HUDEP-2 (cell line): Measurements from ENCODE around the gene LRSAM1.

ENCODE experiments used
- DNase-seq, 76 experiments: peaks; one replicate each; lab custom pipeline; 2025; ENCODE audit not compliant: unreplicated experiment in 76 of 76; lab: John Stamatoyannopoulos, UW

LRSAM1 gene

DNA sequence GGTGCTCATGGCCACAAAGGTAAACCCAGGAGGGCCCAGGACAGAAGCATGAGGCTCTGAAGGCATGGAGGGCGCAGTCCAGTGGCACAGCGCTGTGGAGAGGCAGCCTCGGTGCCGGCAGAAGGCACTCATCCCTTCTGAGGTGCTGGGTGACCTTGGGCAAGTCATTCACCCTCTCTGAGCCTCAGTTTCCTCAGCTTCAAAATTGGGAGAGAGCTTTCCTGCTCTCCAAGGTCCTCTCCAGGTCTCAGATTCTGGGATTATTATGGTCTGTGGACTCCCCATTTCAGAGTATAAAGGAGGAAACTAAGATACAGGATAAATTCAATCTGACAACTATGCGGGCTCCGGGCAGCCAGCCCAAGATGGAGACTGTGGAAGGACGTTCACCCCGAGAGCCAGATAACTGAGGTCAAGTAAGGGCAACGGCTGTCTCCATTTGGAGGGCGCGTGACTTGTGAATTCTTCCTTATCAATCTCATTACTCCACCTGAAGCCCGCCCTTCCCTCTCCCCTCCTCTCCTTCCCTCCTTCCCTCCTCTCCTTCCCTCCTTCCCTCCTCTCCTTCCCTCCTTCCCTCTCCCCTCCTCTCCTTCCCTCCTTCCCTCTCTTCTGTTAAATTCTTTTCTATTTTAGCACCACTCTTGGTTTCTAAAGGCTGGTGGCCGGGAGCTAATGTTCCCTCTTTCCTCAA is 58.1 kb downstream of the LRSAM1 start:
- DNase-seq = peak in 63 of 76 experiments; percentile 12 to 81 (median 44)

DNA sequence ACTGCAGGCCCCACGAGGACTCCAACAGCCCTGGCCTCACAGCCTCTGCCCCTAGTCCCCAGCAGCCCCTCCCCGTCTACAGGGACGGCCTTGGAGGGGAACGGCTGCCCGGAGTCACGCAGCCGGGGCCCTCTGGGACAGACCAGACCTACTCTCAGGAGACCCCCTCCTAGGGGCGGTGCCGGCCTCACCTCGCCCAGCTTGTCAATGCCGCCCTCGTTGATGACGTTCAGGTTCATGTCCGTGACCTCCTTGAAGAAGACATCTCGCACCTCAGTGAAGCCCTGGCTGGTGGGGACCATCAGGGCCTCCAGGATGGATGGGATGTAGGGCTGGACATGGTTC is 58.6 kb downstream of the LRSAM1 start:
- DNase-seq = no peak

DNA sequence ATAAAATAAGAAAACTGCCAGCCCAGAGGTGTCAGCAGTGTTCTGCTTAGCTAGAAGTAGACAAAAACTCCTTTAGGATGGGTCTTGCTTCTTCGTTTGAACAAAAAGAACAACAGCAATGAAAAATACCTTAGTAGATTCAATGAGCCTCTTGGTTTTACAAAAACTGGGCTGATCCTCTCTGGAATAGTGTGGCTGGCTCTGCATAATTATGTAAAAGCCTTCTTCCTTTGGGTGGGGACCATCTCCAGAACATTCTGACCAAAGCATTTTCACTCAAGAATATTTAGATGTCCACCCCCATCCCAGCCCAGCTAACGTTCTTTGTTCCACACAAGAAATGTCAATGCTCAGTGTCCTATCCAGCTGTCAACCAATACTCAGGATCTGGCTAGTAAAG is 63.2 kb downstream of the LRSAM1 start:
- no peak for DNase-seq

DNA sequence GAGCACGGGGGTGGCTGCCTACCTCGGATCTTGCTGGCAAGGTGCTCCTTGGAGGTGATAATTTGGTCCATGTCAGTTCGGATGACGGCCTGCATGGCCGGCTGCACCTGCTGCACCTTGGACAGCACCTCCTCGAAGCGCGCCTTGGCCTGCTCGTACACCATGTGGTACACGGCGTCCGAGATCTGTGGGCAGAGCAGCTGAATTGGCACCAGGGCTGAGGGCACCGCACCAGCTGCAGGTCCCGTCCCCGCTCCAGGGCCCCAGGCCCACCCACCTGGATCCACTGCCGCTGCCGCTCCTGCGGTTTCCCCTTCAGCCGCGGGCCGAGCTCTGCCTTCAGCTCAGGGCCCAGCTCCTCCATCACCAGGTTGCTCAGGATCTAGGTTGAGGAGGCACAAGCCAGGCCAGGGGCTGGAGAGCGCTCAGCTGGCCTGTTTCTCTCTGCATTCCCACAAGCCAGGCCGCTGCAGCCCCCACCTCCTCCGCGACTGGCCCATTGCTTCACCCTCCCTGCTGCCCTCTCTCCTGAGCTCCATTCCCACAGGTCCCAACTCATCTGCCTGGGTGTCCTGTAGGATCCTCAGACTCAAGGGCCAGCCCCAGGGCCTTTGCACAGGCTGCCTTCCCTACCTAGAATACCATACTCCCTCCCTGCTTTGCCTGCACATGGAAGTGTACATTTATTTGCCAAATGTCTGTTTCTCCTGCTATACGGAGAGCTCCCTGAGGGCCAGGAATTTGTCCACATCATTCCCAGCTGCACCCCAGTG is 65.7 kb downstream of the LRSAM1 start:
- no peak for DNase-seq

DNA sequence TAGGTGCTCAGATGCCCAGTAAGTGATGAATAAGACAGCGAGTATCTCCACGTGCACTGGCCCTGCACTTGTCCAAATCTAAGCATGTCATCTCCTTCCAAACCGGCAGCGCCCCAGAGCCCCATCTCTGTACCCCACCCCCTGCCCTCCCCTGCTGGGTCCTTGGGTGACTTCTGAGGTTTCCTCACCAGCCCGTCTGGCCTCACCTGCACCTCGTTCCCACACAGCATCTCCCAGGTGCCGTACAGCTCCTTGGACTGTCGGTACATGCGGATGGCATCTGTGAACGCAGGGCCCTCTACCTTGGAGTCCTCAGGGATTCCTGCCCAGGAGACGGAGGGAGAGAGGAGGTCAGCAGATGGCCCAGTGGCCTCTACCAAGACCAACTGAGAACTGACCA is 66.3 kb downstream of the LRSAM1 start:
- no peak for DNase-seq

DNA sequence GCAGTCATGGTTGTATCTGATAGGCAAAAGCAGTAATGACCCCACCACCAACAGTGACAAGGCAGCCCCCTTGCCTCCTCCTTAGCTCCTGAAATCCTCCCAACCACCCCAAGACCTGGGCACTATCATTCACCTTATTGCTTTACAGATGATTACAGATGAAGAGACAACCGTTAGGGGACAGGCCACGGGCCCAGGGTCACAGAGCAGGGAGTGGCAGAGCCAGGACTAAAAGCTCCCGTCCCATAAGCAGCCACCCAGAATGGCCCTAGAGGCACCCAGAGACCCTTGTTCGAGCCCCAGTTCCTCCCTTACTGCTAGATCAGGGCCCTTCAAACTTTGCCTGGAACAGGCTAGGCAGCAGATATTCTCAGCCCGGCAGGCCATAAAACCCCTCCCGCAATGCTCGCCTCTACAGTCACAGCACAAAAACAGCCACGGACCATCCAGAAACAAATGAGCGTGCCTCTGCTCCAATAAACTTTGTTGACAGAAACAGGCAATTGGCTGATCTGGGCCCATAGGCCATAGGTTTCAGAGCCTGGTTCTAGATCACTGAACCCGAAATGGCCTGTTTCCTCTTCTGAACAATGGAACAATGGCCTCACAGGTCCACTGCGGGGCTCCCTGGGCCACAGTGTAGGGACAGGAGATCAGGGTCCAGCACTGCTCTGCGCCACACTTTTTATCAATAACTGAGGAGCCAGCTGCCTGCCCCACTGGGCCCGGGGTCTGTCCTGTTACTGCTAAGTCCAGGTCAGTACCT is 67.0 kb downstream of the LRSAM1 start:
- DNase-seq = no peak

DNA sequence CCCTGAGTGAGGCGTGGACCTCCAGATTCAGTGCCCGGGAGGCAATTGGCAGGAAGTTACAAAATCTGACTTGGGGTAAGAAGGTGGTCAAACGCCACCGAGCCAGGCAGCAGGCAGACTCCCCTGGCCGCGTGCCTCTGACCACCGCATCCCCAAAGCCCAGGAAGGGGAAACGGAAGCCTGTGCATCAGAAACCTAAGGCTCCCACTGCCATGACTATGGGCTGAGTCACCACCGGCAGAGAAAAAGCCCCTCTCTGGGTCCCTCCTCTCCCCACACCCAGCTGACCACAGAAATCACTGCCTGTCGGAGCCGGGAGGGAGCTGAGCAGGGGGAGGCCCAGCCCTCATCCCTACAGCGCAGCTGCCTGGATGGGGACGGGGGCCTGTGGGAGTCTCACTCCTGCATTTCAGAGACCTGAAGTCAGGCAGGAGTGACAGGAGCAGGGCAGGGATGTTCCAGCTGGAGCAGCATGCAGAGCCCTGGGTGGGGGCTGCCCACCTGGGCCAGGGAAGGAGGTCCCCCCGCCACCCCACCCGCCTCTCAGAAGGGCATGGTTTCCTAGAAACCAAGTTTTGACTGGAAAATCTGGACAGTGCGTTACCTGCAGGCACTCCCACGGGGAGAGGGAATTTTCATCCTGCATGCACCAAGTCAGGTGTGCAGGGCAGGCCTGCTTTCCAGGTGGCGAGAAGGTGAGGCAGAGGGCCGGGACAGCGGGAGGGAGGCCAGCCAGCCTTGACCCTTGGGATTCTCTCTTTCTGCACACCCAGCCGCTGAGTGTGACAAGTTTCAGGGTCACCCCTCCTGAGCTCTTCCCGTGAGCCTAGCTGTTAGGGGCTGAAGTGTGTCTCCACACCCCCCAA is 68.2 kb downstream of the LRSAM1 start:
- no peak for DNase-seq

DNA sequence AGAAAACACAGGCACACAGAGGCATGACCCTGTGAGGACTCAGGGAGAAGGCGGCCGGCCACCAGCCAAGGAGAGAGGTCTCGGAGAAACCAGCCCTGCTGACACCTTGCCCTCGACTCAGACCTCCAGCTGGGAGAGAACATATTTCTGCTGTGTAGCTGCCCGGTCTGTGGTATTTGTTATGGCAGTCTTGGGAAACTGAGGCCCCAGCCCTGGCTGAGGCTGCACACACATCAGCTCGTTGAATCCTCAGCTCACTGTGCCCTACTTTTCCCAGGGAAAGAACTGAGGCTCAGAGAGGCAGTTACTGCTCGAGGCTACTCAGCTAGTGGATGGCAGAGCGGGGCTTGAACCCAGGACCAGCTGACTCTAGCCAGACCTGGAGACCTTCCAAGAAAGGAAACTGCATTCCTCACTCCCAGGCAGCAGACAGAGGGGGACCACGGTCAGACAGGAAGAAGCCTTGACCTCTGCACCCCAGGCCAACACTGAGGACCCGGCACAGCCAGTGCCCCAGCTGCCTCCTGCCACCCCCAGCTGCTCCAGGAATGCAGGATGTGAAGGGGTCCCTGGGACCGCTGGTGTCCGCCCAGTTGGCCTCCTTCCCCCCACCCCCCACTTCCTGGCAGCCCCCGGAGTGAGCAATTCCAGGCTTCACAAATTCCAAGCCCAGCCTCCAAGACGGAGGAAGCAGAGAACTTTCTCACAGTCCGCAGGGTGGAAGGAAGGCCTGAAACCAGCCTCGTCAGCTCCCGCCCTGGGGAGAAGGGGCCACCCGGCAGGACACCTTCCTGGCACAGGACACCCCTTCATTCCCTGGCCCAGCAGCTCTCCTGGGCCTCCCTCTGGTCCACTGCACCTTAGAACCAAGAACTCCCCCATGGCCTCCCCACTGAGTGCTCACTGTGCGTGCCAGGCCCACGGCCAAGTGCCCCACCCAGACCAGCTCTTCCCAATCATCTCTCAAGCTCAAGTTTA is 69.9 kb downstream of the LRSAM1 start:
- peak in 7 of 76 experiments; percentile 26 to 78 (median 65) for DNase-seq

DNA sequence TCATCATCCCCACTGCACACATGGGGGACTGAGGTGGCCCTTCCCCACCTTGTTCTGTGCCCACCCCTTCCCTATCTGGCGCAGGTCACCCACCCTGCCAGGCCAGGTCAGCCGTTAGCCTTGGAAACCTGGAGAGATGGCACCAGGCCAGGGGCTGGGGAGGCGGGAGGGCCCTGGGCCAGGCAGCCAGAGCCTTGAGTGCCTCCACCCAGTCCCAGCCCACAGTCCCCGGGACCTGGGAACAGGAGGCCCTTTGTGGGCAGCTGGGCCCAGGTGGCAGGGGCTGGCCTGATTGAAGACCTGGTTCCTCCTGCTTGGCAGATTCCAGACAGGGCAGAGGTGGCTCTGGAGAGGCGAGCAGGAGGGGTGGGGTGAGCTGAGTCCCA is 70.6 kb downstream of the LRSAM1 start:
- DNase-seq = peak in 58 of 76 experiments; percentile 21 to 83 (median 60)

DNA sequence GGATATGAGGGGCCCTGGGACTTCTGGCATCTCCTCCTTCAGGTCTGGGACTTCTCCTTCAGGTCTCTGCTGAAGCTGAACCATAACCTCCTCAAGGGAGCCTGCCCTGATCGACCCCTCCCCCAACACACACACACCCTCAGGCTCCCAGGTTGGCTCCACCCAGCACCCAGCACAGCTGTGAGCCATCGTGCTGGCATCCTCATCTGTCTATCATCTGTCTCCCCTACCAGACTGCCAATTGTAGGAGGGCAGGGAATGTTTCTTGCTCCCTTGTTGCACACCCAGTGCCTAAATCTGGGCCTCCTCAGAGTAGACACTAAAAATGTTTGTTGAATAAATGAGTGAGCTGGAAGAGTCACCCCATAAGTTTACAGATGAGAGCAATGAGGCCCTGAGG is 71.4 kb downstream of the LRSAM1 start:
- DNase-seq = peak in 28 of 76 experiments; percentile 7 to 48 (median 25)

DNA sequence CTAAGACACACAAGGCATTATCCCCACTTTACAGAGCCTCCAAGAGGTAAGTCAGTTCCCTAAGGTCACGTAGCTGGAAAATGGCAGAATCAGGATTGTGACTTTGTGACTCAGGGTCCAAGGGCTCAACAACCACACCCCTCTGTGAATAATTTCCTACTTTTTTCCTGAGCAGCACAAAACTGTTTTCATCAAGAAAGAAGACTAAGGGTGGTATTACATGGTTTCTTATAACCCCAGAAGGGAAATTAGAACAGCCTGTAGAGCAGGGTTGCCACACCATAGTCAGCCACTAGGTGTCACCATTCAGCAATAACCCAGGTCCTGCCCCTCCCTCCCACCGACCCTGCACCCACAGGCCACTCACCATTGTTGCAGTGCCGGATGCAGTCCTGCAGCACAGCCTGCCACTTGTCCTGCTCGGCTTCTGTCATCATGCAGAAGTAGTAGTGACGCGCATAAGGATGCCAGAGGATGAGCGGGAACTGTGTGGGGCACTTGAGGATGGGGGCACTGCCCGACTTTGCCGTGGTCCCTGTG is 72.1 kb downstream of the LRSAM1 start:
- peak in 32 of 76 experiments; percentile 9 to 56 (median 24) for DNase-seq

DNA sequence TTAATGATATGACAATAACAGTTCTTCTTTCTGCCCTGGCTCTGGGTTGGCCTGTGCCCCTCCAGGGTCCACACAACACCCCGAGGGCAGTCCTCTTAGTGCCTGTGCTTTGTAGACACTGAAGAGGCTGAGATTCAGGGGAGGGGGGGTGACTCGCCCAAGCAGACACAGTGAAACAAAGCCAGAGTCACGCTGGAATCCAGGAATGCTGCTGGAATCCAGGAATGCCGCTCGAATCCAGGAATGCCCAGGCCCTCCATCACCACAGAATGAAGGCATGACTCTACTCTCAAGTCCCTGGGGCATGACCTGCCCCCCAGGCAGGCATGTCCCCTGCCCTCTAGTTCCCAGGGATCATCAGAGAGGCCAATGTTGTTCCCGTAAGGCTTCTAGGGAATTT is 73.1 kb downstream of the LRSAM1 start:
- DNase-seq = no peak

DNA sequence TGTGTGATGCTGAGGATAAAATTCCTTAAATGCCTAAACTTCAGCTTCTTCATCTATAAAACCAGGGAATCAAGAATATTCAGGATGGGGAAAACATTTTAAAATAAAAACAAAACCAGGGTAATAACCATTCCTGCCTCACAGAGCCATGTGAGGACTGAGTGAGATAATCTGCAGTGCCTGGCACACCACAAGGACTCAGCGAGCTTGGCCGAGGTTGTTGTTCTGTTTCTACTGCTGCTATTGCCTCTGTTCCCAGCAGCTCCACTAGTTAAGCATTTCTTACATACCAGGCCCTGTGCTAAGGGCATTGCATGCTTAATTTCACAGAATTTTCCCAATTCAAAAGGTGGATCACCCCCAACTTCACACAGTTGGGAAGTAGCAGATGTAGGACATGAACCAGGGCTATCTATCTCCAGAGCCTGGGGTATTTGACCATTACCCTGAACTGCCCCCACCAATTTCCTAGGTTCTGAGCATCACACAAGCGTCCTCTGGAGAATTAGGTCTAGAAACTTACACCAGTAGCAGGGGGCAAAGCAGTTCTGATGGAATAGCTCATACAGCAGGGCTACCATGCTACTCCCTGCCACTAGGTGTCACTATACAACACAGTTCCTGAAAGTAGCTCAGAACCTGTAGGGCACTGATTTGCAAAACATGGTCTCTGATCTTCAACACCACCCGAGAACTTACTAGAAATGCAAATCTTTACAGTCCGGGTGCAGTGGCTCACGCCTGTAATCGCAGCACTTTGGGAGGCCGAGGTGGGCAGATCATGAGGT is 74.3 kb downstream of the LRSAM1 start:
- peak in 18 of 76 experiments; percentile 2 to 52 (median 28) for DNase-seq

DNA sequence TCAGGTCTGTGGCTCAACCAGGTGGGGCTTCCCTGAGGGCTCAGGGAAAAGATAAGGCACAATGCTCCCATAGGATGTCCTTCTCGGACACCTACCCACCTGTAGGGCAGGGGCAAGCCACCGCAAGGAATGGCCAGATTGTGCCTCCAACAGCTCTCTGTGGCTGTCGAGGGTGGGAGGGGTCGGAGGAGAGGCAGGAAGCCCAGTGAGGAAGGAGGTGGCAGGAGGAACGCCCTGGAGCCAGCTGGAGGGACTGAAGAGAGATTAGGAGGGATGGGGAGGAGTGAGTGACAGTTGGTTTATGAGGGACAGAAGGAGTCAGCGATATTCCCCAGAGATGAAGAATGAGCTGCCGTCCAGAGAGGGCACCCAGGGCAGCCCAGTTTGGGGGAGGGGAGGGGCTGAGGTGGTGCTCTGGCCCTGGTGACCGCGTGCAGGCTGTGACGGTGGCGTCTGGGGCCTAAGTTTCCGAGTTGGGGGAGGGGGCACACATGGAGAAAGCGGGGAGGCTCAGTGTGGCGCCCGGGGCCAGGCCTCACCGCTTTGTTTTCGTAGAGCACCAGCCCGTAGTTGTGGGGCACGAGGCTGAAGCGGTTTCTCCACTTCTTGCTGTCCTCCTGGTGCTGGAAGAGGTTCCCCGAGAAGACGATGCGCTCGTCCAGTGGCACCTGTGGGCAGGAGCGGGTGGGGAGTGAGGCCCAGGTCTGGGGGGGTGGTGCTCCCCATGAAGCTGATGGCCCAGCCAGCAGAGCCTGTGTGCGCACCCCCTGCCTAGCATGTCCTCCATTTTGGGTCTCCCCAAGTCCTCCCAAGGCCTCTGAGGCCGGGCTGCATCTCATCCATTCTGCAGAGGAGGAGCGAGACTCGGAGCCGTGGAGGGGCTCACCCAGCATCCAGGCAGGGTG is 75.6 kb downstream of the LRSAM1 start:
- DNase-seq = peak in 29 of 76 experiments; percentile 9 to 69 (median 34)

DNA sequence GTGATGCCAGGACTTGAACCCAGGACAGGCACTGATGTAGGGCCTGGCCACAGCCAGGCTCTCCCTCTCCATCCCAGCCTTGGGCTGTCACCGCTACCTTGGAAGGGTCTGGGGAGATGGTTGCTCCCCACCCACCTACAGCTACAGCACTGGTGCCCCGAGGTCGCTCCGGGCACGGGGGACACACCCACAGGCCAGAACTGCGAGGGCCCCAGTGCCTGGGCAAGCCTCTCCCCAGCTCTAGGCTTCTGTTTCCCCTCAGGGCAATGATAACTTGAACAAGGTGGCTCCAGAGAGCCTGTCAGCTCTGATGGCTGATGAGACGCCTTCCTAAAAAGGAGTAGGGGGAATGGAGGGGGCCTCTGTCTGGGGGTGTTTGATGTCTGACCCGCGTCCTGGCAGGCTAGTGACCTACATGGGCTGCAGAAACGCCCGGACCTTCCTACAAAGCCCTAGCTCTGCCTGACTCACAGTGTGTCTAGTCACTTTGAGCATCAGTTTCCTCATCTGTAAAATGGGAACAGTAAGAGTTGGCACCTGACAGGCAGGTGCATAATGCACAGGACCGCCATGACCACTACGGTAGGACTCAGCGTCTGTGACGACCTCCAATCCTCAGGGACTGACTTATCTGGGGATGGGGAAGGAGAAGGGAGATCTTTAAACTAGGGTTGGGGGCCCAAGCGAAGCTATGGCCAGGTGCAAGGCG is 76.4 kb downstream of the LRSAM1 start:
- no peak for DNase-seq

DNA sequence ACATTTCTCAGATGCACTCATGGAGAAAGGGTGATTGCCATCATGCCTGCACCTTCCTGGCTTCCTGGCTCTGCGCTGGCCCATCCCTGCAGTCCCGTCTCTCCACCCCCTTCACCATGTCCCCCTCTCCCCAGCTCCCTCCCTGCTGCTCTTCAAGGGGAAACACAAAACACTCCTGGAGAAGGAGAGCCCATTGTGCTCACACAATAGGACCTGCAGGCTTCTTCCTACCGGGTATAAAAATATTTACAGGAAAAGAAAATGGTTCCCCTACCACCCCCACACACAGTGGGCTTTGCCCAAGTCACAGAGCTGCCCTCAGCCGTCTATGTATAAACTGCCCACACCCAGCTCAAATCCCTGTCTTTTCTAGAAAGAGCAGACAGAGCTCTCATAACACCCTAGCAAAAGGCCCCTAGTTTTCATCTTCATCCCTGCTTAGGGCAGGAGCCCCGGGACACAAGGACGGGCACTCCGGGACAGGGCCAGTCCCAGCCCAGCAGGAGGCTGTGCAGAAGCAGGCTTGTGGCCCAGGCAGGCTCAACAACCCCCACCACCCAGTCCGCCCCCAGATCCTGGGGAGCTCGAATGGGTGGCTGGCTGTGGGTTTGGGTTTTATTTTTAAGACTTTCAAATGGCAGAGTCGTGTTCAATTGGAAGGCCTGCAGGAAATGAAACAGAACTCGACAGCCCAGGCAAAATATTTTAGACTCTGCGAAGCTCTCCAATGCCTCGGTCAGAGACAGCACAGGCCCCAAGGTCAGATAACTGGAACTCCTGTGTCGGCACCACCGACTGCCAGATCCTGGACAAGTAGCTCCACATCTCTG is 77.3 kb downstream of the LRSAM1 start:
- no peak for DNase-seq
